ENCODE measurements around the gene STYXL2. TPM values are rescaled to one million over a fixed set of nuclear protein-coding genes. Genes with fewer than 3 reads are reported as not detected.
A peak's percentile ranks its signal among the peaks of the same experiment; 100 is the strongest.

Gene STYXL2
- total RNA-seq, 2 donors from 2014 or later = not detected

GRCh38 chr1:167065471-167065870, 28.4 kb upstream of the STYXL2 start:
- ATAC-seq (no peak), DNase-seq (no peak)
- no peaks in the 10 kb centered on the region for H3K9me3 ChIP-seq (ENCODE audit: control insufficient read depth, low read length, poor library complexity, severe bottlenecking)
- no peak overlapping the region for H3K4me3 Mint-ChIP-seq
- H3K4me1 Mint-ChIP-seq = peaks cover 6% of the 10 kb centered on the region
- no peak overlapping the region for H3K27ac Mint-ChIP-seq
- H3K27me3 Mint-ChIP-seq = peaks cover 5% of the 10 kb centered on the region
- H3K36me3 Mint-ChIP-seq (ENCODE audit: low read depth) = peaks cover 4% of the 10 kb centered on the region

- peaks cover 8% of the 10 kb centered on the region for H3K36me3 Mint-ChIP-seq (ENCODE audit: low read depth)
- H3K4me1 Mint-ChIP-seq = peaks cover 5% of the 10 kb centered on the region
- DNase-seq (peak; percentile 62 to 79 (median 67)), ATAC-seq (peak; percentile 95)
- no peaks in the 10 kb centered on the region for H3K9me3 ChIP-seq (ENCODE audit: control insufficient read depth, low read length, poor library complexity, severe bottlenecking)
- peaks cover 5% of the 10 kb centered on the region for H3K27me3 Mint-ChIP-seq
- no peak overlapping the region for H3K4me3 Mint-ChIP-seq
- no peak overlapping the region for H3K27ac Mint-ChIP-seq
Observed at GRCh38 chr1:167066333-167067122, 27.3 kb upstream of the STYXL2 start.

- Mint-ChIP-seq H3K4me1 (peaks cover 5% of the 10 kb centered on the region), H3K36me3 (ENCODE audit: low read depth) (peaks cover 8% of the 10 kb centered on the region), H3K4me3 (no peak overlapping the region), H3K27ac (no peak overlapping the region), H3K27me3 (peaks cover 5% of the 10 kb centered on the region)
- no peak for ATAC-seq
- no peaks in the 10 kb centered on the region for H3K9me3 ChIP-seq (ENCODE audit: control insufficient read depth, low read length, poor library complexity, severe bottlenecking)
- DNase-seq = no peak
Observed at GRCh38 chr1:167067904-167068303, 26.0 kb upstream of the STYXL2 start.

- peaks cover 5% of the 10 kb centered on the region for H3K4me1 Mint-ChIP-seq
- H3K4me3 Mint-ChIP-seq = no peak overlapping the region
- H3K9me3 ChIP-seq (ENCODE audit: control insufficient read depth, low read length, poor library complexity, severe bottlenecking) = no peaks in the 10 kb centered on the region
- DNase-seq (no peak), ATAC-seq (no peak)
- peaks cover 5% of the 10 kb centered on the region for H3K27me3 Mint-ChIP-seq
- H3K36me3 Mint-ChIP-seq (ENCODE audit: low read depth) = peaks cover 8% of the 10 kb centered on the region
- no peak overlapping the region for H3K27ac Mint-ChIP-seq
Observed at GRCh38 chr1:167068761-167069160, 25.1 kb upstream of the STYXL2 start.

- Mint-ChIP-seq H3K4me3 (no peak overlapping the region), H3K36me3 (ENCODE audit: low read depth) (peaks cover 14% of the 10 kb centered on the region), H3K27ac (no peak overlapping the region), H3K27me3 (peaks cover 12% of the 10 kb centered on the region), H3K4me1 (peaks cover 17% of the 10 kb centered on the region)
- no peak for ATAC-seq
- DNase-seq = no peak
- no peaks in the 10 kb centered on the region for H3K9me3 ChIP-seq (ENCODE audit: control insufficient read depth, low read length, poor library complexity, severe bottlenecking)
Observed at GRCh38 chr1:167071286-167071685, 22.6 kb upstream of the STYXL2 start.

- Mint-ChIP-seq H3K27me3 (peaks cover 14% of the 10 kb centered on the region), H3K36me3 (ENCODE audit: low read depth) (peaks cover 14% of the 10 kb centered on the region), H3K4me3 (no peak overlapping the region), H3K4me1 (peaks cover 13% of the 10 kb centered on the region), H3K27ac (no peak overlapping the region)
- no peaks in the 10 kb centered on the region for H3K9me3 ChIP-seq (ENCODE audit: control insufficient read depth, low read length, poor library complexity, severe bottlenecking)
- no peak for DNase-seq
- no peak for ATAC-seq
Observed at GRCh38 chr1:167076136-167076710, 17.7 kb upstream of the STYXL2 start.

GRCh38 chr1:167077128-167077867, 16.6 kb upstream of the STYXL2 start:
- no peak overlapping the region for H3K4me3 Mint-ChIP-seq
- H3K27ac Mint-ChIP-seq = no peak overlapping the region

GRCh38 chr1:167077868-167078210, 16.0 kb upstream of the STYXL2 start:
- no peaks in the 10 kb centered on the region for H3K9me3 ChIP-seq (ENCODE audit: control insufficient read depth, low read length, poor library complexity, severe bottlenecking)
- Mint-ChIP-seq H3K4me1 (peaks cover 18% of the 10 kb centered on the region), H3K4me3 (no peak overlapping the region), H3K27me3 (peaks cover 14% of the 10 kb centered on the region), H3K36me3 (ENCODE audit: low read depth) (peaks cover 21% of the 10 kb centered on the region), H3K27ac (no peak overlapping the region)
- ATAC-seq (no peak), DNase-seq (no peak)

More at GRCh38 chr1:167077128-167077867, 16.6 kb upstream of the STYXL2 start:
- ATAC-seq (no peak), DNase-seq (no peak)
- peaks cover 18% of the 10 kb centered on the region for H3K4me1 Mint-ChIP-seq
- H3K9me3 ChIP-seq (ENCODE audit: control insufficient read depth, low read length, poor library complexity, severe bottlenecking) = no peaks in the 10 kb centered on the region
- H3K27me3 Mint-ChIP-seq = peaks cover 14% of the 10 kb centered on the region
- H3K36me3 Mint-ChIP-seq (ENCODE audit: low read depth) = peaks cover 20% of the 10 kb centered on the region

GRCh38 chr1:167081594-167082156, 12.2 kb upstream of the STYXL2 start:
- H3K9me3 ChIP-seq (ENCODE audit: control insufficient read depth, low read length, poor library complexity, severe bottlenecking) = no peaks in the 10 kb centered on the region
- DNase-seq (no peak), ATAC-seq (no peak)
- Mint-ChIP-seq H3K27ac (no peak overlapping the region), H3K36me3 (ENCODE audit: low read depth) (peaks cover 15% of the 10 kb centered on the region), H3K4me1 (peaks cover 5% of the 10 kb centered on the region), H3K27me3 (peaks cover 8% of the 10 kb centered on the region), H3K4me3 (no peak overlapping the region)

- Mint-ChIP-seq H3K36me3 (ENCODE audit: low read depth) (peaks cover 15% of the 10 kb centered on the region), H3K4me3 (peak overlapping the region; percentile 70), H3K4me1 (peaks cover 5% of the 10 kb centered on the region), H3K27ac (no peak overlapping the region), H3K27me3 (peaks cover 8% of the 10 kb centered on the region)
- H3K9me3 ChIP-seq (ENCODE audit: control insufficient read depth, low read length, poor library complexity, severe bottlenecking) = no peaks in the 10 kb centered on the region
- no peak for DNase-seq
- ATAC-seq = no peak
Observed at GRCh38 chr1:167082511-167083027, 11.3 kb upstream of the STYXL2 start.

GRCh38 chr1:167083066-167083665, 10.7 kb upstream of the STYXL2 start:
- peaks cover 15% of the 10 kb centered on the region for H3K36me3 Mint-ChIP-seq (ENCODE audit: low read depth)
- no peak overlapping the region for H3K27ac Mint-ChIP-seq
- H3K27me3 Mint-ChIP-seq = peaks cover 8% of the 10 kb centered on the region
- H3K4me1 Mint-ChIP-seq = peaks cover 5% of the 10 kb centered on the region
- H3K4me3 Mint-ChIP-seq = no peak overlapping the region
- no peak for DNase-seq
- ATAC-seq = no peak
- H3K9me3 ChIP-seq (ENCODE audit: control insufficient read depth, low read length, poor library complexity, severe bottlenecking) = no peaks in the 10 kb centered on the region

- Mint-ChIP-seq H3K36me3 (ENCODE audit: low read depth) (peaks cover 15% of the 10 kb centered on the region), H3K4me3 (no peak overlapping the region), H3K27me3 (peaks cover 1% of the 10 kb centered on the region), H3K27ac (no peak overlapping the region), H3K4me1 (peaks cover 5% of the 10 kb centered on the region)
- DNase-seq (no peak), ATAC-seq (no peak)
- no peaks in the 10 kb centered on the region for H3K9me3 ChIP-seq (ENCODE audit: control insufficient read depth, low read length, poor library complexity, severe bottlenecking)
Observed at GRCh38 chr1:167083871-167084270, 10.0 kb upstream of the STYXL2 start.

GRCh38 chr1:167084757-167085156, 9.1 kb upstream of the STYXL2 start:
- H3K4me3 Mint-ChIP-seq = no peak overlapping the region
- H3K9me3 ChIP-seq (ENCODE audit: control insufficient read depth, low read length, poor library complexity, severe bottlenecking) = no peaks in the 10 kb centered on the region
- peaks cover 13% of the 10 kb centered on the region for H3K4me1 Mint-ChIP-seq
- H3K36me3 Mint-ChIP-seq (ENCODE audit: low read depth) = peaks cover 15% of the 10 kb centered on the region
- H3K27ac Mint-ChIP-seq = no peak overlapping the region
- ATAC-seq (no peak), DNase-seq (no peak)
- no peaks in the 10 kb centered on the region for H3K27me3 Mint-ChIP-seq

Measured in T-helper 17 cell (primary cell).